Fibroblast of gingiva (primary cell): ENCODE measurements around the gene MSX2.

ENCODE experiments used
- DNase-seq: peaks from one replicate; pipeline ENCODE4 v3.0.0-alpha.2; 2011; ENCODE audit warnings: low read depth

The MSX2 gene

DNA sequence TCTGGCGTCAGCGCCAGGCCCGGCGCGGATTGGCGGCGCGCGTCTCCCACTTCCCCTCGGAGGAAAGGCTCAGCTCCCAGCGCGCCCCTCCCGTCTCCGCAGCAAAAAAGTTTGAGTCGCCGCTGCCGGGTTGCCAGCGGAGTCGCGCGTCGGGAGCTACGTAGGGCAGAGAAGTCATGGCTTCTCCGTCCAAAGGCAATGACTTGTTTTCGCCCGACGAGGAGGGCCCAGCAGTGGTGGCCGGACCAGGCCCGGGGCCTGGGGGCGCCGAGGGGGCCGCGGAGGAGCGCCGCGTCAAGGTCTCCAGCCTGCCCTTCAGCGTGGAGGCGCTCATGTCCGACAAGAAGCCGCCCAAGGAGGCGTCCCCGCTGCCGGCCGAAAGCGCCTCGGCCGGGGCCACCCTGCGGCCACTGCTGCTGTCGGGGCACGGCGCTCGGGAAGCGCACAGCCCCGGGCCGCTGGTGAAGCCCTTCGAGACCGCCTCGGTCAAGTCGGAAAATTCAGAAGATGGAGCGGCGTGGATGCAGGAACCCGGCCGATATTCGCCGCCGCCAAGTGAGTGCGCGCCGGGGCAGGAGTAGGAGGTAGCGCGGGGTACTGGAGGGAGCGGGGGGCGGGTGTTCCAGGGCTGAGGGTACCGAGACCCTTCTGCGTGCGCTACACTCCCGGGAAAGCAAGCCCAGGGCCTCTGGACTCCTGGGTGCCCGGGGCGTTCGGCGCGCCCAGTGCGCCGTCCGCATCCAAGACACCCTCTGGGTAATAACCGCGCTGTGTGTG lies at the start of gene MSX2:
MSX2 (plus strand) TSS at position 99 of the 777 bp plus-strand sequence; CDS start at position 177, 78 bp downstream.
- DNase-seq, result peak; percentile 85

DNA sequence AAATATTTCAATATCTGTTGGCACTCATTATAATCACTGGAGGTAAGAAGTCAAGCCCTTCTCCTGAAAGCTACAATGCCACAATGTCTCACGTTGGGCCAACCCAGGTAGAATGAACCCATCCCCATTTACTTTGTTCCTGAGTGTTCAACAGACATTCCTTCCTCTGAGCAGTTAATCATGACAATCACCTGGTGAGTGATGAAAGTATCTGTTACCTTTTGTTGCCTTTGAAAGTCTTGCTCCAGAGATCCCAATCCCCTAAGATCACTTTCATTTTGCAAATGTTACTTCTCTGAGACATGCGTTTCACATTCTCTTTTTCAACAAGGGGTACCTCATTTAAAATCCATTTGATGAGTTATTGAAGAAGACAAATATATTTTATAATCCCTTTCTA lies 49.3 kb upstream of the MSX2 start:
- no peak for DNase-seq

DNA sequence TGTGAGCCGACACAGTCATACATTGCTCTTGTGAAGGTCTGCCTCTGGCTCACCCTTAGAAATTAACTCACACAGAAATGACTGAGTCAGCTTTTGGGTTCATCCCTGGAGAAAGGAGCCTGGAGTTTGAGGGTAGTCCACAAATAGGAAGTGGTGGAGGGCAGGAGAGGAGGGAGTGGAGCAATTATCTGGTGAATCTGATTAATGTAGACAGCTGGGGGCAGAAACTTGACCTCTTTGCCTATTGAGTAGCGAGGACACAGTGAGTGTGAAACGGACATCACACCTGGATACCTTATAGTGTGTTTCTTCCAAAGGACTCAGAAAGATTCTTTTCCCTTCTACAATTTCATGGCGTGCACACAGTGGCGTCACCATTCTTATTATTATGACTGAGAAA lies 48.5 kb upstream of the MSX2 start:
- DNase-seq, result no peak

DNA sequence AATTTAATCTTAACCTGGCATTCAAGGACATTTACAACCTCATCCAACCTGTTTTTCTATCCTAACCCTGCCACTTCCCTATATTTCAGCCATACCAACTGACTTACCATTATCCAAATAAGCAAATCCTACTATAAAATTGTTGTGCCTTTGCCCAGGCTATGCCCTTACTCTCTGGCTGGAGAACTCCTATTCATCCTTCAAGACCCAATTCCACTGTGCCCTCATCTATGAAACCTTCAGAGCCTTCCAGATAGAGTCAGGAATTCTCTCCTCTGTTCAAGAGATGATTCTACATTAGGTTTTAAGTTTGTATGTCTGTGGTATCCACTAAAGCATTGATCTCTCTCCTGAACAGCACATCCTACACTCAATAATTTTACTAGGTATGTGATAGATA lies 46.3 kb upstream of the MSX2 start:
- no peak for DNase-seq

DNA sequence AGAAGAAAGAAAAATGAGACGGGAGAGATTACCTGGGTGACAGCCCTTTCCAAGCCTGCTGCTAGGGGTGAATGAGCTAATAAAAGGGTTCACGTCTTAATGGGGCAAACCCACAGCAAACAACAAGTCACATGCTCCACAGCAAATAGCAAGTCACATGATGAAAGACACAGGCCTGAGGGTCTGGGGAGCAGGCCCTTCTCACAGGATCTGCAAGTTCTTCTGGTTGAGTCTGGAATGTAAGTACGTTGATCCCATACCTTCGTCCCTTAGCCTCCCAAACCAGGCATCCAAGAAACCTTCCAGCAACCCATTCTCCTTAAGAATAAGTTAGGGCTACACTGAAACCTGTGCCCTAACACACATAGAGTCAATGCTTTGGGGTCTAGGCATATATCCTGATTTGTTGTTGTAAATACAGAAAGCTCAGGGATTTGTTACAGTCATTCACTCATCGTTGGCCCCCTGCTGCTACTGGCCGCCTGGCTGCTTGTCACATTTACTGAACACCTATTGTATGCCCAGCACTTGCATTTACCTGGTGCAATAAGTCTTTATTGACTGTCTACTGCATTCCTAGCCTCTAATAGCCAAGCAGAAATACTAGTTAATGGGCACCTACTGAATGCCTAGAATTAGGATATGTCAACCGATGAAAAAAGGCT lies 43.3 kb upstream of the MSX2 start:
- no peak for DNase-seq

DNA sequence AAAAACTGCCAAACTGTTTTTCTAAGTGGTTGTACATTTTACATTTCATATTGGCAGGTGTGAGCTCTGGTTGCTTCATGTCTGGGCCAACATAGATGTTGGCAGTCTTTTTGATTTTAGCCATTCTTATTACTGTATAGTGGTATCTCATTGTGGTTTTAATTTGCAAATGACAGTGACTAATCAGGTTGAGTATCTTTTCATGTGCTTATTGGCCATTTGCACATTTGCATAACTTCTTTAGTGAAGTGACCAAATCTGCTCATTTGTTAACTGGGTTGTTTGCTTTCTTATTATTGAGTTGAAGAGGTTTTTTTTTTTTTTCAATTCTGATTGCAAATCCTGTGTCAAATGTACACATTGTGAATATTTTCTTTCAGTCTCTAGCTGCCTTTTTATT lies 36.9 kb upstream of the MSX2 start:
- no peak for DNase-seq

DNA sequence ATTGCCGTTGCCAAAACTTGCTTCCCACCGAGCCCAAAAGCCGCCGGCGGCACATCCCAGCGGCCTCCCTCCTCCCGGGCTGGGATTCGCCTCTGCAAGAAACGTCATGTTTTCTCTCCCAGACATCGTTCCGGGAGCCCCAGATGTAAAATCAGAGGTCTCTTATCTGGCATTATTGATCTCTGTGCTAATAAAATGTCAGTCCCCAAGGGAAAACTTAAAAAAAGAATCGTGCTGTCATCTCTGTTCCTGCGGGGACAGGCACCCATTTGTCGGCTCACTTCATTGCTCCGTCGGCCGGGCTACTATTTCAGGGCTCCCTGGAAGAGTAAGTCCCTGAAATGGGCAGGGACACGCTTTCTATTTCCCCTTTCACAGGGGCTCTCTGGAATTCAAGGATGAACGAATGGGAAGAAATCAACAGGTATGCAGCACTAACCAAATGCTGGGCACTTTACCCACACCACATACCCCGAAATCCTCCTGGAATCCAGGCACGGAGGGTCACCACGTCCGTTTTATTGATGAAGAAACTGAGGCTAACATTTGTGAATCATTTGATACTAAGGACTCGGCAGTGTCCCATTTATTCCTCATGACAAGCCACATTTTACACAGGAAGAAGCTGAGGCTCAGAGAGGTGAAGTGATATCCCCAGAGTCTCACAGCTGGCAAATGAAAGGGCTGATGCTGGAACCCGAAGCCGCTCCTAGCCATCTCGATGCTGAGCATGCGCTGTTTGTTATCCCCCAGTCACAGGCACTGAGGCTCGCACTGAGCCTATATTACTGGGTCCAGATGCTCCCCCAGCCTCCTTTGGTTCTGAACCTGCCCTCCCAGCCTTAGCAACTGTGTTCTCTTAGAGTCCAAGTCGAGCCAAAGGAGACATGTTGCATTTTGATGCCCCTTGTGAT lies 35.7 kb upstream of the MSX2 start:
- no peak for DNase-seq

DNA sequence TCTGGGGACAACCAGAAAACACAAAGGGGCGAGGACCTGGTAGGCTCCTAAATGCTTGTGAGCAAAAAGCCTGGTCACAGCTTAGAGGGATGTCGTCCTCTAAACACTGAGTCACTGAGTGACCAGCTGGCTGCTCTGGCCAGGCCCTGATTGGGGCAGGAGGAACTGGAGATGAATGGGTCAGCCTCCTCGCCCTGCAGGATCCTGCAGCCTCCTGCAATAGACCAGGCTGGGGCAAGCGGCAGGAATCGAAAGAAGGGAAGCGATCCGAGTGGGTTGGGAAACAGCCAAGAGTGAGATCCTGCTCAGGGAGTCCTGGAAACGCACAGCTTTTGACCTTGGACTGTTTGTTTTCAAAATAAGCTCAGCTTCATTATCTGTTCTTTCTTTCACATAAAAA lies 34.1 kb upstream of the MSX2 start:
- DNase-seq, result no peak

DNA sequence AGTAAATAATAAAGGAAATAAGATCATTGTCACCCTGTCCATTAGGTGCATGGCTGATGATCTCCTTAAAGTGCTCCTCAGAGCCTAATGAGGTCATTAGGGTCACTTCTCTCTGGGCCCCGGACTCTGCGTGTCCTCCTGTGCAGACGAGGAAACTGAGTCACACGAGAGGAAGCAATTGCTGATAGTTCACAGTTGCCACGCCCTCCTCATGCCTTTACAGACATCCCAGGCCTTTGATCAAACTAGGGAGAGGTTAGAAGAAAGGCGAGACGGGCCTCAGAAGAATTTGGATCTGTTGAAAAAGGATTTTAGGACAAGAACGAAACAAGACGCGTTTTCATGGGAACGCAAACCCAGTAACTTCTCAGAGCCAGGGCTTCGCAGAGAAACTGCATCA lies 32.0 kb upstream of the MSX2 start:
- DNase-seq, result no peak

DNA sequence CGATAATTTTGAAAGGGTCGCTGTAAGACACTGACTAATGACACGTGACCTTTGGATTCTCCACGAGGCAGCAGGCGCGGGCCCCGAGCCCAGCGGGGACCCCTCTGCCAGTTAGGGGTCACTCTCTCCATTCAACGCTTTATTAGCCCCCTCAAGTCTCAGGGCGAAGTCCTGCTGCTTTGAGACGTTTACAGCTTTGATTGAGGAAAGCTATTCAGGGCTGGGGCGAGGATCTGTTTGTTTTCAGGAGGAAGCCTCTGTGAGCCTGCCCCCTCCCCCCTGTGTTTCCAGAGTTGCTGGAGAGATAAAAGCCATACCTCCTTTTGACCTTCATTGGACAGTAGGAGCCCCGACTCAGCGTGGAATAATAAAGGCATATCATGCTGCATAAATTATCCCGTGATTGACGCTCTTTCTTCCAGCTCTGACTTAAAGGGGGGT lies 31.4 kb upstream of the MSX2 start:
- DNase-seq, result no peak

DNA sequence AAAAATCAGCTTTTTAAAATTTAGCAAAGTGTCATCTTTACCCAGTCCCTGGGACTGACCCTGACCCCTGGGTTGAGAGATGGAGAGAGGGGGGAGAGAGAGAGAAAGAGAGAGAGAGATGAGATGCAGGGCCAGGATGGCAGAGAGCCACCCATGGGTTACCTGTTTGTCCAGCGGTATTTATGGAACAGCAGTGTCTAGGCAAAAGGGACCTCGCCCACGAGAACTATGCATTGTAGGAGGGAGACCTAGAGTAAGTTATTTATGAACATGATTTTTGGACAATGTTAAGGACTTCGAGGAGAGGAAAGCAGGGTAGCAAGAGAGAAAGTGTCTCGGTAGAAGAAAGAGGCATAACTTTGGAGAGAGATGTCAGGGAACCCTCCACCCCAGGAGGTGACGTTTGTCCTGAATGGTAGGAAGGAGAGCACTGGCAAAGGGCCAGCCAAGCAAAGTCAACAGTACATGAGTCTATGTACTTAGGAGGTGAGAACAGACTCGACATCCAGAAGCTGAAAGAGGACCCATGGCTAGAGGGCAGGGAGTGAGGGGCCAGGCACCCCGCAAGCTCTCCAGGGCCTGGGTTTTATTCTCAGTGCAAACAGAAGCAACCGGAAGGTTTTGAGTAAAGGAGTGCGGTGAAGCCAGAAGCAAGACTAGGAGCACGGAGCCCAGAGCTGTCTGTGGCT lies 30.5 kb upstream of the MSX2 start:
- DNase-seq, result no peak

DNA sequence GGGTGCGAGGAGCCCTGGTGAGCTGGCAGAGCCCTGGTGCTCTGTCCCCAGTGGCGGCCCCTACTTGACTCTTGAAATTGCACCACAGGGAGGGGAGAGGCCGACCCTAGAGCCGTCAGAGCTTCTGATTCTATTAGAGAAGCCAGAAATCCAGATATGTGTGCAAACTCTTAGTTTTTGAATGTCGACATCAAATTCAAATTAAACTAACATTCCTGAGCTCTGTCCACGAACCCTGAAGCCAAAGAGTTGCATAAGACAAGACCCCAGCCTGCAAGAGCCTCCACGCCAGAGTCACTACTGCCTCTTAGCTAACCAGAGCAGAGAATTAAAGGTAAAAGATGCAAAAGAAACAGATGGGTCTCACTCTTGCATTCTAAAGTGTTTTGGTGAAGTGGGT lies 29.8 kb upstream of the MSX2 start:
- DNase-seq, result no peak

DNA sequence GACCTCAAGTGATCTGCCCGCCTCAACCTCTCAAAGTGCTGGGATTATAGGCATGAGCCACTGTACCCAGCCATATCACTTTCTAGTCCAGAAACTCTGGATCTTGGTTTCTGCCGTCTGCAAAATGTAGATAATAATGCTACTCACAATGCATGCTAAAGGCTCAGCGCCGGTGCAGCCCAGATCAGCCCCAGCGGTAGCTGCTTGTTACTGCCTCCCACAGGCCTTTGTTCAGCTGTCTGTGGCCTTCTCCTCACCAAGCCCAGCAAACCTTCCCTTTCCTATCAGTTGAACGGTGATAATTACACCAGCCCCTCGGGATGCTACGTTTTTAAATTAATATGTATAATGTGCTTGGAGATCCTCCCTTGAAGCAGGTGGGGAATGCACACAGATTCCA lies 26.2 kb upstream of the MSX2 start:
- no peak for DNase-seq

DNA sequence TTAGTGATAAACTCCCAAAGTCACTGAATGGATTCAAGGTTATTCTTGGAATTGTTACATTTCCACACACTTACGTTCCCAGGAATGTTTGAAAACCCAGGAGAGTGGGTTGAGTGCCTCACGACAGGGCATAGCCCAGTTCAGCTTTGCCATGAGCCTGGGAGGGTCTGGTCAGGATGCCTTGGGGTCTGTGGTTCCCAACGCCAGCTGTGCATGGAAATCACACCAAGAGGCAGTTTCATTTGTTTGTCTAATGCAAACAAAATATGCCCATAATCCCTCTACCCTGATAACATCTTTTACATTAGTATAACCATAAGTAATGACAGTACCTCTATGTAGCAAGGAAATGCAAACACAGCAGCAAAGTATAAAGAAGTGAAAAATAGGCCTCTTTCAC lies 25.3 kb upstream of the MSX2 start:
- DNase-seq, result no peak

DNA sequence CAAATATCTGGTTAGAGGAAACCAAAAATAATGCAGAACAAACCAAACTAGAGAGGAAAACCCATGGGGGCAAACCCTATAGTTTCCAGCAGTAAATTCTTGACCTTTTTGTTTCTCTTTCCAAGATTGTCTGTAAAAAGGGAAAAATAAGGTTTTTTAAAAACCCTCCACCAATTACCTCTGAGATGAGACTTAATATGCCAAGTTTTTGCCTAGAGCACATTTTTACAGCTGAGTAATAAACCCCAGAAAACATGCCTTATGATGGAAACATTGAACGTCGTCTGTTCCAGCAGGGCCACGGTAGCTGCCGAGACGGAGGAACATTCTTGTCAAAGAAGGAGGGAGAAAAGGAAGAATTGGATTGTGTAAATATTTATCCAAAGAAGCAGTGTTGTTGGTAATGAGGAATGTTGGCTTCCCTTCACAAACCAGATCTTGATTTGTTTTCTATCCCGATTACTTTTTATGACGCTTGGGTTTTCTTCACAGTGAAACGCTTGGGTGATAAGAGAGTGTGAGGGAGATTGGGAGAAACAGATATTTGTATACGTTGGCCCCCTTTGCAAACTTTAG lies 17.3 kb upstream of the MSX2 start:
- no peak for DNase-seq

DNA sequence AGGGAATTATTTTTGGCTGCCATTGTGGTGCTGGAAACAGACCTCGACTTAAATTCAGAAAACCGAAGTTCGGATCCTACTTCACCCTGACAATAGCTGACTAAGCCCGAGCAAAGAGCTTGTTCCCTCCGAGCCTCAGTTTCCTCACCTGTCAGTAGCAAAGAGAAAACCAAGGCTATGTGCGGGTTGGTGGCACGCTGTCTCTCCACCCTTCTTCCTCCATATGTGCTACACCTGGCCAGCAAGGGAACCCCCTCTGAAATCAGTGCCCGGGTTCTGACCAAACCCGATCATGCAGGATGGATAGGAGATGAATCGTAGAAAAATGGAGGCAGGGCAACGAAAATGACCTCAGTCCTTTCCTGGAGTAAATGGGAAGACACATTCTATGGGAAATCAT lies 16.7 kb upstream of the MSX2 start:
- DNase-seq, result no peak

DNA sequence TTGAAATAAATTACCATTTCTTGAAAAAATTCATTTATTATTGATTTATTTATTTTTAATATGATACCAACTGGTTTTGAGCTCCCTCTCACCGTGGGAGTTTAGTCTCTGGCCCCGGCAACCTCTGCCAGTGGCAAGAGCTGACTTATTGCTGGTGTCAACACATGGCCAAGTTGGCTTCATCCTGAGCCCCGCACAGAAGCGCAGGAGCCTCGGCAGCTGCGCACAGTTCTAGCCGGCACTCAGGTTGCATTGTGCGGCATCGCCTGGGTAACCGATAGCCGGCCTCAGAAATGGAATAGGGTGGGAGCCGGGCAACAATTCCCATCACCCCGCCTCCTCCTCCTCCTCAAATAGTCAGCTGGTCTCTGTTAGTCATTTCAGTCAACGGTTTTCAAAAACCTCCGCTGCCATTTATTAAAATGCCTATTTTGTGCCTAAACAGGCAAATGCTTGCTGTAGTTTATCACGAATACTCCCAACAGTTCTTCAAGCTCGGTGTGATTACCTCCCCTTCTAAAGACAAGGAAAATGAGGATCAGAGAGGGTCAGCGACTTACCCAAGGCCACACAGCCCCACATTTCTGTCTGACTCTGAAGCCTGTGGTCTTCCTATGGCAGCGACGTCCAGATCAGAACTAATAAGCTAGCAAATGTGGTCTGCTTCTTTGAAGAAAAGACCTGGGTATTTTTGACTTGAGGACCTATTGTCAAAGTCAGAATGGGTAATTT lies 15.7 kb upstream of the MSX2 start:
- no peak for DNase-seq

DNA sequence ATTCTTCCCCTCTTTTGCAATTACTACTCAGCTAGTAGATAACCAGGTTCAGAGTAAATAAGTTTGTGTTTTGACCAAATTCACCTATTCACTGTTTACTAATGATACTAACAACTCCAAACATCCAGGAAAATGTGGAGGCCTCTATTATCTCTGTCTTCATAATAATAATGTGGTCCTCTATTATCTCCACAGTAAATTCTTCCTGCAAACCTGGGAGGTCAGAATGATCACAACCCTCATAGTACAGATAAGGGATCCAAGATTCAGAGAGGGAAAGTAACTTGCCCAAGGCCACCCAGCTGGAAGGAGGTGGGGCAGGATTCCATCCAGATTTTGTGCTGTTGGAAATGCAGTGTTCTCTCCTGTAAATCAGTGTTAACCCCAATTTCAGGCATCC lies 9.6 kb upstream of the MSX2 start:
- DNase-seq, result no peak

DNA sequence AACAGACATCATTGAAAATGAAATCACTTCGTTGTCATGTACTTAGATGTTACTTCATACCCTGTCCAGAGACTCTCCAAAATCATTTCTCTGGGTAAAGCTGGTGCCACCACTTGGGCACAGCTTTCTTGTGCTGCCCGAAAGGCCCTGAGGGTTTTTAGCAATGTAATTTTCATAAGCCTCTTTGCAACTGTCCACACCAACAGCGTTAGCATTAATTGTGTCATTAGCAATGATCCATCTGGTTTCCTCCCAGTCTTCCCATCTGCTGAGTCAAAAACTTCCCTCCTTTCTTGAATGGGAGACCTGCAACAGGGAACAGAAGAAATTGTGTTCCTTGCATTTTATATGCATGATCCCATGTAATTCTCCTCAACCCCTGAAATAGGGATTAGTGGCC lies 8.6 kb upstream of the MSX2 start:
- no peak for DNase-seq

DNA sequence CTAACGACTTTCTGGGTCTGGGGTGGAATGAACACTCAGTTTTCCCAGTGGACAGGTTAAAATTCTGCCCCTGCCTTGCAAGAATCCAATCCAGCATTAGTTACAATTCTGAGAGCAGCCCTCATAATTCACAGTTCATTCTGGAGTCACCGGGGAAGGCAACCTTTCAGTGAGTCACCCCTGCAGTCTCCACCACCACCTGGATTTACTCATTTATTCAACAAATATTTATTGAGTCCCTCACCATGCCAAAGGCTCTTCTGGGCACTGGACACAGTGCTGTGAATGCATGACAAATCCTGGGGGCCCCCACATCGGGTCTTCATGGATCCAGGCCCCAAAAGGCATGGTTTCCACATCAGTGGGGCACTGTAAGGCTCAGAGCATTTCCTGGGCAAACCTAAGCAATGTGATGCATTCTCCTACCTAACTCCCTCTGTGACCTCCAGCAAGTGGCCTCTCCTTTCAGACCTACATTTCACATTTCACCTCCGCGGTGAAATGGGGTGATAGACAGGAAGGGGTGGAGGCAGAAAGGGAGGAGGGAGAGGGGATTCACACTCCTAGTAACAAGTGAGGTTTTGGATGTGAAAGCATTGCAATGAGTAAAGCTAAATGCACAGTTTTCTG lies 6.4 kb upstream of the MSX2 start:
- DNase-seq, result no peak
